Measurements from ENCODE around the gene KRTAP4-7.
"Not testable (repeated sequence)": the region's sequence is repeated elsewhere in the genome, so short reads cannot be mapped to it uniquely, and the experiment has no call there.

The KRTAP4-7 gene

DNA sequence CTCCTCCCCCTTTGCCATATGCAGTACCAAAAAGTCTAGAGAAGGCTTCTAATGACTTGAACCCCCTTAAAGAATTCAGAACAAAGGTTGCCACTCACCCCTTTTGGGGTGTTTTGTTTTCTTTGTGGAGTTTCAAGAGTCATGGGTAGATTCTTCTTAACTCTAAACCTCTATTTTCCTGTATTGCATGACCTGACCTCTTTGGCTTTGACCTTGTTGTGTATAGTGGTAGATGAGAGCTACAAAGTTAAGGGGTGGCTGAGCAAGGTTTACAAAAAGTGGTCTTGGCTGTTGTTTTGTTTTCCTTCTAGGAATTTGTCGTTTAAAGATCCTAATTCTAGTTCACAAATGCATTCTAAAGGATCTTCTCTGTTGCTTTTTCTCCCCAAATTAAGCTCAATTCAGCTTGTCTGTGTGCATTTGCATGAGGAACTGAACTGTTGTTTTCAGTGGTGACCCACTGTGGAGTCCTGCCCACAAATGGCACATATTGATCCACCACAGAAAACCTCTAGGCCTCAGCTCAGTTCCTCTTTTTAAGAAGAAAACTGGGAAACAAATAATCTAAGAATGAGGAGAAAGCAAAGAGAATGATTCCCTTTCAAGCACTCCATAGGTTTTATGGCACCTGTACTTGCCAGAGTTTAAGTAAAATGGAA lies 24.9 kb downstream of the KRTAP4-7 start:
- DNase-seq (ENCODE audit: low spot score) = not testable (repeated sequence)

DNA sequence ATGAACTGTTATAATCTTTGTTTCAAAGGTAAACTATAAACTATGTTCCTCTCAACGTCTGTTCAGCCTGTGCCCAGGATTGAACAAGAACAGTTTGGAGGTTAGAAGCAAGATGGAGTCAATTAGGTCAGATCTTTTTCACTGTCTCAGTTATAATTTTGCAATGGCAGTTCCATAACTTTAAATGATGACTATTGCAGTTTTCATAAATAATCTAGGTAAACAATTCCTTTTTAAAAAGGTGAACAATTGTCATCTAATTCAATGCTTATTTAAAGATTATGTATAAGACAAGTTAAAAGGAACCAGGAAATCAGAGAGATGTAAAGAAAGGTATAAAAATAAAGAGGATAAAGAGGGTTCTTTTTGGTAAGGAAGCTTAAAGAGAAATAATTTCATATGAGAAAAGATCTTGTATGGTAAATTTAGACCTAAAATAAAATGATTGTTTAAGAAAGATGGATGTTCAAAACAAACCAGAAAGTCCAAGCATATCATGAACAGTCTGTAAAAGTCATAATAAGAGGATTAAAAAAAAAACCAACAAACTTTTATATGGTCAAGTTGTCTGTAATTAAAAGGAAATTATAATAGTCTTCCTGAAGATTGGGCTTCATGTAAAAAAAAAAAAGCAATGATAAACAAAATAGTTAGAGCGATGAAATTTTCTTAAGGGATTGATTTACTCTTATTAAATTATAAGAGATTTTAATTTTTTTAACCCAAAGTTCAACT lies 27.4 kb downstream of the KRTAP4-7 start:
- DNase-seq (ENCODE audit: low spot score) = no peak

DNA sequence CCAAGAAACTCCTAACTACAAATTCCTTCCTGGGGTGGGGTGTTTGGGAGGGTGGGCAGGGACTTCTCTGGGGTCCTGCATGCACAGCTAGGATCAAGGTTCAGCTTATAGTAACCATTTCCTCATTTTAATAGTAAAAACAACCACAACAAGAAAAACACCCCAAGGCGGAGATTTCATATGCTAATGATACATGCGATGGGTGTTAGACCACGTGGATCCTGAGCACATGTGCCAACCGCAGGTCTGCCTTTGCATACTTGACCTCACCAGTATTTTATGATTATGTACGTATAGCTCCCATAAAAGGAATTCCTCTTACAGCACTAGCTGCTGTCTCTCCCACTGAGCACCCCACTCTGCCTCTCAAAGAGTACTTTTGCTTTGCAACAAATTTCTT lies 32.3 kb downstream of the KRTAP4-7 start:
- no peak for DNase-seq (ENCODE audit: low spot score)

DNA sequence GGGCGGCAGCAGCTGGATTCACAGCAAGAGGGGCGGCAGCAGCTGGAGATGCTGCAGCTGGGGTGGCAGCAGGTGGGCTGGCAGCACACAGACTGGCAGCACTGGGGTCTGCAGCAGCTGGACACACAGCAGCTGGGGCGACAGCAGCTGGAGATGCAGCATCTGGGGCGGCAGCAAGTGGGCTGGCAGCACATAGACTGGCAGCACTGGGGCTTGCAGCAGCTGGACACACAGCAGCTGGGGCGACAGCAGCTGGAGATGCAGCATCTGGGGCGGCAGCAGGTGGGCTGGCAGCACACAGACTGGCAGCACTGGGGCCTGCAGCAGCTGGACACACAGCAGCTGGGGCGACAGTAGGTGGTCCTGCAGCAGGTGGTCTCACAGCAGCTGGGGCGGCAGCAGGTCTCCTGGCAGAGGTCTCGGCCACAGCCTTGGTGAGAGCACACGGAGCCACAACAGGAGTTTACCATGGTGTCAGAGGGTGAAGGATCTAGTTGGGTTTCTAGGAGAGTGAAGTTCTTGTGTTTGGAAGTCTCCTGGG lies 34.0 kb downstream of the KRTAP4-7 start, which contains the start of gene KRTAP4-11:
Gene KRTAP4-11 (minus strand): TSS at position 528 of the 541 bp plus-strand sequence. CDS start 58 bp downstream, at position 470.
- not testable (repeated sequence) for DNase-seq (ENCODE audit: low spot score)

DNA sequence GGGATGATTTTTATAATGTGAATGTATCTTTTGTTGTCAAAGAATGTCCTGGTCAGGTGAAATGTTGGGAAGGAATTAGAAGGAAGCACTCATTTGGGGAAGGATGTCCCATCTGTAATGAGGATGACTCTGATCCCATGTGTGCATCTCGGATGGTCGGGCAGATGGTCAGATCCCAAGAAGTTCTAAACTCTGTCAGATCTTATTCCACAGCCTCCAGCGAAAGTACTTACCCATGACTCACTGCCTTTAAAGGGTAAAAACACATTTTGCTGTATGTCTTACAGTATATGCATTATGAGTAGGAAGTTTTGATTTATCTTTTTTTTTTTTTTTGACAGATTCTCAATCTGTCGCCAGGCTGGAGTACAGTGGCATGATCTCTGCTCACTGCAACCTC lies 34.8 kb downstream of the KRTAP4-7 start:
- no peak for DNase-seq (ENCODE audit: low spot score)

DNA sequence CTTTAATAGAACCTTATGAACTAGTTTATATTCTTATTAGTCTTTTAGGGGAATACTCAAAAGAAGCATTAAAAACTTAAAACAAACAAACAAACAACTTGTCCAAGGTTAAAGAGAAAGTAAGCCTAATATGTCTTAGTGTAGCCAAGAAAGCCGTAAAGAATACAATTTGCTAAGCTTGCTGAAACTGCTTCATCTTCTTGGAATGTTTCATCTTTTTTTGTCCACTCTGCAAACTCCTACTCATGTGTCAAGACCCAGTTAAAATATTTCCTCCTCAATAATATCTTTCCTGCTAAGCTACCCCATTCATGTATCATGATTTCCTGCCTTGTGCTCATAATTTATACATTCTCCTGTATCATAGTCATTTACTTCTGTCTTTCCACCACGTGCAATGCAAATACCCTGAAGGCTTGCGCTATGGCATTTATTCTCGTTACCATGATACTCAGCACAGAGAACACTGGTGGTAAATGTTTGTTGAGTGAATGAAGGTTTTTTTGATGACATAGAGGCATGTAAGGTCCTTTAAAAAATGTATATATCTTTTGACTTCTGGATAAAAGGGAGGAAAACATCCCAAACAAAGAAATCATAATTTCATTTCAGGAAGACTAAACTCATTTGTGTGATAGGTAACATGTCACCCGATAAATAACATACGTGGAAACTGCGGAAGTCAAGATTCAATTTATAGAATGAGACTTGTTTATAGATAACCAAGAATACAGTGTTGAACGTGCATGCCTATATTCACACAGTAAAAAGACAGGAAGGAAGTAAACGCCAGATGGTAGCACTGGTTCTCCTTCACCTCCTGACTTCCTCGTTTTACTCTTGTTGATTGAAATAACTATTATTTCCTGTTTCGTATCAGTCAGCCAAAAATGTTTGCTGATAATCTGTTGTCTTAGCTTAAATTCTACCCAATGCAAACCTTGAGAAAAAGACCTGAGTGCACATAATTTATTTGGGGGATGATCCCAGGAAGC lies 36.0 kb downstream of the KRTAP4-7 start:
- not testable (repeated sequence) for DNase-seq (ENCODE audit: low spot score)

DNA sequence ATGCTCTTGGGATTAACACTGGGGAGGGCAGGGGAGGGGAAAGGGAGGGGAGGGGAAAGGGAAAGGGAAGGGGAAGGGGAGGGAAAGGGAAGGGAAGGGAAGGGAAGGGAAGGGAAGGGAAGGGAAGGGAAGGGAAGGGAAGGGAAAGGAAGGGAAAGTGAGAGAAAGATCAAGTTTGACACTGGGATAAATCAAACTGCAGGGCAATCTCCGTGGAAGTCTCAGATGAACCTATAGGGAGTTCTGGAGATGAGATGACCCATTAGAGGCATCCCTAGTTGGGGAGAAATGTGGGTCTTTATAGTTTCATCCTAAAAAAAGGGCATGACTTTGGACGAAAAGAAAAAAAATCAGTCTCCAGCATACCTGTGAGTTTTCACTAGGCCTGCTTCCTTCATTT lies 37.8 kb downstream of the KRTAP4-7 start:
- DNase-seq (ENCODE audit: low spot score) = no peak

DNA sequence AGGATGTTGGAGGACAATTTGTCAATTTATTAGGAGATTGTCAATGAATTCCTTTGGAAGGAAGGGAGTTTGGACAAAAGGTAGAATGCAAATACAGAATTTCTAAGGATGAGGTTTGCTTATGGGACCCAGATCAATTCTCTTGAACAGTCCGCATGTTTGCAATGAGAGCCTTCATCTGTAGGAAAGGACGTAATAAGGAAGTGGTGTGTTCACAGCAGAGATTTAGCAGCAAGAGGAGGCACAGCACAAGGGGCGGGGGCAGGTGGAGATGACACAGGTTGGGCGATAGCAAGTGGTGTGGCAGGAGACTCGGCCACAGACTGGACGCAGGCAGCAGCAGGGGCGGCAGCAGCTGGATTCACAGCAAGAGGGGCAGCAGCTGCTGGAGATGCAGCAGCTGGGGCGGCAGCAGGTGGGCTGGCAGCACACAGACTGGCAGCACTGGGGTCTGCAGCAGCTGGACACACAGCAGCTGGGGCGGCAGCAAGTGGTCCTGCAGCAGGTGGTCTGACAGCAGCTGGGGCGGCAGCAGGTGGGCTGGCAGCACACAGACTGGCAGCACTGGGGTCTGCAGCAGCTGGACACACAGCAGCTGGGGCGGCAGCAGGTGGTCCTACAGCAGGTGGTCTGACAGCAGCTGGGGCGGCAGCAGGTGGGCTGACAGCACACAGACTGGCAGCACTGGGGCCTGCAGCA lies 39.5 kb downstream of the KRTAP4-7 start:
- DNase-seq (ENCODE audit: low spot score) = not testable (repeated sequence)

DNA sequence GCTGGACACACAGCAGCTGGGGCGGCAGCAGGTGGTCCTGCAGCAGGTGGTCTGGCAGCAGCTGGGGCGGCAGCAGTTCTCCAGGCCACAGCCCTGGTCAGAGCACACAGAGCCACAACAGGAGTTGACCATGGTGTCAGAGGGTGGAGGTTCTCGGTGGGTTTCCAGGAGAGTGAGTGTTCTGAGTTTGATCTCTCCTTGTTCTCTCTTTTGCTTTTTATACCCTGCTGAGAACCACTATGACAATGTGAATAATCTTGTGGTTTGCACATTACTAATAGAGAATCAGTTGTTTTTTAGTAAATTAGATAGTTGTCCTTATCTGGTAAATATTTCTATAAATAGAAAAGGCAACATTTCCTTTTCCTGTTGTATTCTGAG lies 40.0 kb downstream of the KRTAP4-7 start, which contains the start of gene KRTAP4-12:
Gene KRTAP4-12 (minus strand): TSS at position 192 of the 381 bp plus-strand sequence. CDS start 60 bp downstream, at position 132.
- DNase-seq (ENCODE audit: low spot score) = not testable (repeated sequence)

DNA sequence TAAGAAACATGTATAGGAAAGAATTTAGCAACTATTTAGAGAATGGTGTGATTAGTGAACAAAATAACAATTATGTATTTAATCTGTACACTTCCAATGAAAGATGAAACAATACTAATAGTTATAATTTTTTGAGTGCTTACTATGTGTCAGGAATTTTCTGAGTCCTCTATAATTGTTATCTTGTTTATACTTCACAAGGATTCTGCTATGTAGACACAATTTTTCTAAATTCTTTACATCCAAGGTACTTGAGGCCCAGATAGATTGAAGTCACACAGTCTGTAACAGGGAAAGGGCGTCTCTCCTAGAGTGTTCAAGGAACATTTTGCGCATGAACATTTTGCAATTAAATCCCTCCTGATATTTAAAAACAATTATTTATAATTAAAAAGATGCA lies 41.1 kb downstream of the KRTAP4-7 start:
- DNase-seq (ENCODE audit: low spot score) = no peak

DNA sequence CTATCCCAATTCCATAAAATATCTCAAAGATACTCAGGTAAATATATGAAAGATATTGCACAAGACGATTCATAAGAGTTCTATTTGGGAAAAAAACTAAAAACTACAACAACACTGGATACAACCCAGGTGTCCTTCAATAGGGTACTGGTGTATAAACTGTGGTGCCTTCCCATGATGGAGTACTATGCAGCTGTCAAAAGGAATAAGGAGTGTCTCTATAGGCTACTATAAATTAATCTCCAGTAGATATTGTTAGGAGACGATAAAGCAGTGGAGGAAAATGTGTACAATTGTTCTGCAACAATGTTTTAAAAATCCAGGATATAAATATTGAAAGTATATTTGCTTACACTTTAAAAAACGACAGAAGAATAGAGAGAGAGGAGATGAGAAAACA lies 42.5 kb downstream of the KRTAP4-7 start:
- DNase-seq (ENCODE audit: low spot score) = no peak

DNA sequence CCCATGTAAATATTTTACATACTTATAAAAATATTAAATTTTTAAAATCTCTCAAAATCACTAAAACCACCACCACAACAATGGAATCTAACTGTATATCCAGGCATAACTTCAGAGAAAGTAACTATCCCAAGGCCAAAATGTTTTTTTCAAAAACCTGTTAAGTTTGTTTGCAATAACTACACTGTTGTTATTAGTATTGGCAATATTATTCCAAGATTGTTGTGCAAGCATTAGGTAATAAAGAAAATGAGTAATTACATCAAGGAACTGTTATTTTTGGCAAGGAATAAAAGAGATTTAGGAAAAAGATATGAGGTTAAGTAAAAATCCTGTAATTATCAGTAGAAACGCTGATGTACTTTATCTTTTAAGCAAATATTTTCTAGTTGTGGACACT lies 43.4 kb downstream of the KRTAP4-7 start:
- DNase-seq (ENCODE audit: low spot score) = no peak

DNA sequence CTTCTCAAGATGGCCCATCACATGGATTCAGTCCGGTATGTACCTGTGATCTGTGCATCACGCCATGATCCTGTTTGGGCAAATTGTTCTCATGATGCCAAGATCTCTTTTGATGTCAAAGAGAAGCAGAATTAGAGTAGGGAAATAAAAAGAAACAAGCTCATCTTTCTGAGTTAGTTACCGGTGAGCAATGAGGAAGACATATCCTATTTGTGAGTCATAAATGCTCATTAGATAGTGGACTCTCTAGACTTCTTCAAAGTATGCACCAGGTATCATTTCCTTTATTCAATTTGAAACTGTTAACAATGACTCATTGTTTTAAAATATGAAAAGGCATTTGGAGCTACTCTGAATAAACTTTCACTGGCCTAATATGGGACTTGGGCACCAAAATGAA lies 48.0 kb downstream of the KRTAP4-7 start:
- no peak for DNase-seq (ENCODE audit: low spot score)

DNA sequence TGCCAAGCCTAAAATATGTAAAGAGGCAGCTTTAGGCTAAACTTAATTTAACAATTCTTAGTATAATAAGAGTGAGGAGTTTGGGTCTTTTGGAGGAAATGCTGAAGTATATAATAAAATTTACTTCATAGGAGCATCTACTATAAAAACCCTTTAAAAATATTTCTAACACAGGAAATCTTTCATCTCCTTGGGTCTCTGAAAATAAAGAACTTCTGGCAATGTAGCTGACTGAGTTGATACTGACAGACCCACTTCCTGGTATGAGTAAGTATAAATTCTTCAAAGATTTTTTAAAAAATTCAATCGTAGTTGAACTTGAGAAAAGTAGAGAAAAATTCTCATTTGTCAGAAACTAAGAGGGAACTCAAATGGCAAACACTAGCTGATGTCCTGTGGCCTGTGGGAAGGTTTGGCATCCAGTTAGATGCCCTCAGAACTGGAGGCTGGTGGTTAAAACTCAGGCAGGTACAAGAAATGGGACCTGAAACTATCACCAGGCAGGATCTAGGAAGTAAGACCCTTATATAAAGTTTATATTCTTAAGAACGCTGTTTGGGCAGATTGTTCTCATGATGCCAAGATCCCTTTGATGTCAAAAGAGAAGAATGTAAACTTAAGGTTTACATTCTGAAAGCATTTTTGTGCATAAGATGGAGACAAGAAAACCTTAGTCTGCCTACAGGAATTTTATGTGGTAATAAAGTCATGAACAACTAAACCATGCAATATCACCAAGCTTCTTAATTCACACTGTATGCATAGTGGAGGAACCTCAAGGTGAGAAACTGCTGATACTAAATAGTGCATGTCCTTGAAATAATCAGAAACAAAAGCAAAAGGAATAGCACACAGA lies 50.2 kb downstream of the KRTAP4-7 start:
- no peak for DNase-seq (ENCODE audit: low spot score)
